Endodermal cell (in vitro differentiated cells): ENCODE data around the gene CACTIN. TPM values are rescaled to one million over a fixed set of nuclear protein-coding genes. Genes with fewer than 3 reads are reported as not detected.
"Not testable (repeated sequence)": the region's sequence is repeated elsewhere in the genome, so short reads cannot be mapped to it uniquely, and the experiment has no call there.

ENCODE experiments used
- DNase-seq: peaks from one replicate; pipeline ENCODE4 v3.0.0-alpha.2; 2017
- H3K27ac ChIP-seq: 2 replicates; pipeline ENCODE4 v1.5.1; 2013; ENCODE audit warnings: mild to moderate bottlenecking, low read depth, low read length, moderate library complexity
- H3K27me3 ChIP-seq: 2 replicates; pipeline ENCODE4 v1.6.1; 2013; ENCODE audit warnings: mild to moderate bottlenecking, low read length, moderate library complexity; ENCODE audit not compliant: insufficient read depth, control insufficient read depth, poor library complexity, severe bottlenecking
- H3K36me3 ChIP-seq: 2 replicates; pipeline ENCODE4 v1.7.0; 2013; ENCODE audit warnings: mild to moderate bottlenecking, low read length, moderate library complexity; ENCODE audit not compliant: control insufficient read depth, insufficient read depth
- H3K4me1 ChIP-seq: one replicate; pipeline ENCODE4 v1.7.0; 2013; ENCODE audit warnings: low read length; ENCODE audit not compliant: control insufficient read depth, insufficient read depth
- H3K4me3 ChIP-seq: 2 replicates; pipeline ENCODE4 v1.5.1; 2013; ENCODE audit warnings: mild to moderate bottlenecking, low read length, moderate library complexity
- H3K9ac ChIP-seq: 2 replicates; pipeline ENCODE4 v1.6.1; 2013; ENCODE audit warnings: mild to moderate bottlenecking, low read length, moderate library complexity; ENCODE audit not compliant: poor library complexity, severe bottlenecking; ENCODE audit errors: extremely low read depth
- H3K9me3 ChIP-seq: 2 replicates; pipeline ENCODE4 v1.6.1; 2013; ENCODE audit warnings: mild to moderate bottlenecking, low read length, moderate library complexity; ENCODE audit not compliant: control insufficient read depth
- H3K27ac Mint-ChIP-seq: 2 replicates; pipeline ENCODE4 v1.8.0; 2020; ENCODE audit warnings: mixed read lengths
- H3K27me3 Mint-ChIP-seq: 2 replicates; pipeline ENCODE4 v1.8.0; 2021; ENCODE audit warnings: mild to moderate bottlenecking, mixed read lengths; ENCODE audit not compliant: insufficient read depth
- H3K36me3 Mint-ChIP-seq: 2 replicates; pipeline ENCODE4 v1.8.0; 2020; ENCODE audit warnings: low read depth, mixed read lengths
- H3K4me1 Mint-ChIP-seq: 2 replicates; pipeline ENCODE4 v1.8.0; 2020; ENCODE audit warnings: mixed read lengths
- H3K4me3 Mint-ChIP-seq: 2 replicates; pipeline ENCODE4 v1.8.0; 2020; ENCODE audit warnings: mild to moderate bottlenecking, moderate library complexity, mixed read lengths
- H3K9me3 Mint-ChIP-seq: 2 replicates; pipeline ENCODE4 v1.8.0; 2020; ENCODE audit warnings: mild to moderate bottlenecking, mixed read lengths
- CTCF ChIP-seq: fragments of 200-600 bp; sonication (generic); conservative IDR thresholded peaks from 2 replicates; pipeline ENCODE4 v1.5.0; 2021; ENCODE audit warnings: antibody characterized with exemption, mild to moderate bottlenecking
- WGBS, 2 experiments: methylation state at CpG; one replicate each; pipeline versions ENCODE4 v1.1.5 to v1.1.7; 2013; ENCODE audit warnings: missing lambda C conversion rate in 2 of 2, mixed read lengths in 1 of 2; ENCODE audit not compliant: insufficient coverage in 1 of 2, insufficient read length in 1 of 2; 5-methylcytosine and 5-hydroxymethylcytosine counted together
- total RNA-seq, 2 donors: library from RNA; stranded (reverse); fragmentation: NEBNext Ultra II Directional in 1 of 2; extraction: Animal tissue kit (Norgen Biotek cat#: 25700) in 1 of 2; gene quantifications; 2 replicates in 1 of 2; 3 replicates in 1 of 2; pipeline ENCODE4 v1.2.1, GENCODE V29; 2021

Gene CACTIN
- total RNA-seq, 2 donors from 2014 or later, result 31.5 to 33.5 TPM

DNA sequence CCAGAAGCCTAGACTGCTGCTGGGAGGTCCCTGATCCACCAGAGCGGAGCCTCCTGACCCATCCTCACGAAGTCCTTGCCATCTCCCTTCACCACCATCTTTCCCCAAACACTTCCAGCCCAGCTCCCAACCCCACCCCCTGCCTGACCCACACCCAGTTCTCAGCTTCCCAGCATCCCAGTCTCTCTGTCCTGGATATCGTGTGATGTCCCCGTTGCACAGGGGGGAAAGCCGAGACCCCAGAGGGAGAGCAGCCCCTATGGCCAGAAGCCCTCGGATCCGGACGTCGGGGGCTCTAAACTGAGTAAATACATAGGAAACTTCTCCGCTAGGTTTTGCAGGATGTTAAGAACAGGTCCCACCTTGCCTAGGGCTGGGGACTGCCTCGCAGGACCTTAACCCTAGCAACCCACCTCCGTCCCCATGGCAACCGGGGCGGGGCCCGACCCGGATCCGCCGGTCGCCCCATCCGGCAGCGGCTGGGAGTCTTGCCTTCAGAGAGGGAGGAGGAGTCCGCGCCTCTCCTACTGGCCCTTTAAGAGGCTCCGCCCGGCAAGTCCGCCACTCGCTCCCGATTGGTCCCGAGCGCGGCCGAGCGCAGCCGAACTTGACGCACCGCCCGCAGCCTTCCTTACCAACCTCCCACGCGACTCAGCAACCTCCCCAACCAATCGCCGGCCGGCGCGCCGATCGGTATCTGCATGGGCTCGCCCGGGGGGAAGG, 54.3 kb downstream of the CACTIN start:
- WGBS, 2 experiments, result 5 to 8% methylated on average over 17 to 46 of the region's 48 CpGs
- H3K9ac ChIP-seq, result no peak overlapping the region
- TF ChIP-seq CTCF, result no peak
- peak overlapping the region; percentile 71 for H3K4me3 ChIP-seq
- peaks cover 12% of the 10 kb centered on the region for H3K36me3 Mint-ChIP-seq
- H3K27ac ChIP-seq, result no peak overlapping the region
- no peaks in the 10 kb centered on the region for H3K9me3 ChIP-seq
- peak; percentile 100 for DNase-seq
- peaks cover 8% of the 10 kb centered on the region for H3K36me3 ChIP-seq
- peaks cover 10% of the 10 kb centered on the region for H3K4me1 Mint-ChIP-seq
- no peak overlapping the region for H3K27ac Mint-ChIP-seq
- H3K4me3 Mint-ChIP-seq, result peak overlapping the region; percentile 69
- peaks cover 8% of the 10 kb centered on the region for H3K27me3 ChIP-seq
- H3K9me3 Mint-ChIP-seq, result no peaks in the 10 kb centered on the region
- no peaks in the 10 kb centered on the region for H3K27me3 Mint-ChIP-seq
- no peaks in the 10 kb centered on the region for H3K4me1 ChIP-seq

GRCh38 chr19:3570606-3571011, 56.0 kb downstream of the CACTIN start:
- Mint-ChIP-seq H3K36me3 (peaks cover 12% of the 10 kb centered on the region), H3K4me1 (peaks cover 4% of the 10 kb centered on the region), H3K9me3 (no peaks in the 10 kb centered on the region), H3K27me3 (peaks cover 2% of the 10 kb centered on the region), H3K27ac (no peak overlapping the region), H3K4me3 (no peak overlapping the region)
- Histone ChIP-seq H3K27me3 (no peaks in the 10 kb centered on the region), H3K4me1 (no peaks in the 10 kb centered on the region), H3K9me3 (no peaks in the 10 kb centered on the region), H3K36me3 (peaks cover 8% of the 10 kb centered on the region), H3K27ac (no peak overlapping the region), H3K9ac (no peak overlapping the region), H3K4me3 (no peak overlapping the region)
- DNase-seq, result no peak
- no peak for TF ChIP-seq CTCF
- 94 to 97% methylated on average over 7 of the region's 7 CpGs for WGBS, 2 experiments

DNA sequence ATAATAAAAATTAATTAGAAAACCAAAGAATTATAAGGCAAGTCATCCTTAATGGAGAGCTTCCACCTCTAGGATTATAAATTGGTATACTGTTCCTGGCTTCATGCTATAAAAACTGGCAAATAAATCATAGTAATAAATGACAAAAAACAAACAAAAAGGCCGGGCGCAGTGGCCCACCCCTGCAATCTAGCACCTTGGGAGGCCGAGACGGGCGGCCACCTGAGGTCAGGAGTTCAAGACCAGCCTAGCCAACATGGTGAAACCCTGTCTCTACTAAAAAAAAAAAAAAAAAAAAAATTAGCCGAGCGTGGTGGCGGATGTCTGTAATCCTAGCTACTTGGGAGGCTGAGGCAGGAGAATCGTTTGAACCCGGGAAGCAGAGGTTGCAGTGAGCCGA, 56.5 kb downstream of the CACTIN start:
- not testable (repeated sequence) for H3K4me3 Mint-ChIP-seq, H3K27ac Mint-ChIP-seq, H3K27ac ChIP-seq, H3K9ac ChIP-seq, H3K4me3 ChIP-seq, H3K9me3 Mint-ChIP-seq, H3K4me1 Mint-ChIP-seq, H3K27me3 ChIP-seq, H3K36me3 ChIP-seq, DNase-seq, H3K4me1 ChIP-seq, H3K27me3 Mint-ChIP-seq, H3K9me3 ChIP-seq, H3K36me3 Mint-ChIP-seq
- WGBS, 2 experiments, result 93 to 100% methylated on average over 4 to 11 of the region's 11 CpGs

- TF ChIP-seq CTCF, result no peak
- Histone ChIP-seq H3K4me3 (no peak overlapping the region), H3K27ac (no peak overlapping the region), H3K27me3 (no peaks in the 10 kb centered on the region), H3K9ac (no peak overlapping the region), H3K4me1 (no peaks in the 10 kb centered on the region), H3K36me3 (no peaks in the 10 kb centered on the region), H3K9me3 (no peaks in the 10 kb centered on the region)
- Mint-ChIP-seq H3K4me3 (no peak overlapping the region), H3K9me3 (no peaks in the 10 kb centered on the region), H3K27ac (no peak overlapping the region), H3K36me3 (no peaks in the 10 kb centered on the region), H3K27me3 (peaks cover 13% of the 10 kb centered on the region), H3K4me1 (no peaks in the 10 kb centered on the region)
- WGBS, 2 experiments, result 82 to 83% methylated on average over 13 to 19 of the region's 19 CpGs
- no peak for DNase-seq
Observed at GRCh38 chr19:3565139-3565538, 61.5 kb downstream of the CACTIN start.
